VCaP (cell line): ENCODE measurements around the gene EPHB1.

ENCODE experiments used
- H3K27ac ChIP-seq: fragments of 450-650 bp; 2 replicates; pipeline ENCODE4 v1.5.1; 2017
- TF ChIP-seq, protein P1 (sequence below): fragments of 450-650 bp; conservative IDR thresholded peaks from 2 replicates; pipeline ENCODE4 v1.5.1; 2017; ENCODE audit warnings: mild to moderate bottlenecking, moderate library complexity

Gene EPHB1

DNA sequence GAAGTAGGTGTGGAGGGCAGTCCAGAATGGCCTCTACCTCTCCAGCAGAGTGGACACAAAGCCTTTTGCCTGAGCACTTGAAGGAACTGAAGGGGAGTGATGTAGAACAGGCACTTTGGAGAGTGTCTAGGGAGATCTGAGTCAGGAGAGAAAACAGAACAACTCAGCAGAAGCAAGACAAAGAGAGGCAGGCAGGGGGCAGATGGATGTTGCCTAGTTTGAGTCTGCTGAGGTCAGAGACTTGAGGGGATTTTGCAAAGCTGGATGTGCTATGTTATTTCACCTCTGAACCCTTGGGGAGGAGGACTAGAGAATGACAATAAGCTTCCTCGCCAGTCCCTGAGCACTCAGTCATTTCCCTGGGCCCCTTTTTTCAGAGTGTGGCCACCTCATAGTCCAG is 366.4 kb downstream of the EPHB1 start:
- TF ChIP-seq, protein P1, sequence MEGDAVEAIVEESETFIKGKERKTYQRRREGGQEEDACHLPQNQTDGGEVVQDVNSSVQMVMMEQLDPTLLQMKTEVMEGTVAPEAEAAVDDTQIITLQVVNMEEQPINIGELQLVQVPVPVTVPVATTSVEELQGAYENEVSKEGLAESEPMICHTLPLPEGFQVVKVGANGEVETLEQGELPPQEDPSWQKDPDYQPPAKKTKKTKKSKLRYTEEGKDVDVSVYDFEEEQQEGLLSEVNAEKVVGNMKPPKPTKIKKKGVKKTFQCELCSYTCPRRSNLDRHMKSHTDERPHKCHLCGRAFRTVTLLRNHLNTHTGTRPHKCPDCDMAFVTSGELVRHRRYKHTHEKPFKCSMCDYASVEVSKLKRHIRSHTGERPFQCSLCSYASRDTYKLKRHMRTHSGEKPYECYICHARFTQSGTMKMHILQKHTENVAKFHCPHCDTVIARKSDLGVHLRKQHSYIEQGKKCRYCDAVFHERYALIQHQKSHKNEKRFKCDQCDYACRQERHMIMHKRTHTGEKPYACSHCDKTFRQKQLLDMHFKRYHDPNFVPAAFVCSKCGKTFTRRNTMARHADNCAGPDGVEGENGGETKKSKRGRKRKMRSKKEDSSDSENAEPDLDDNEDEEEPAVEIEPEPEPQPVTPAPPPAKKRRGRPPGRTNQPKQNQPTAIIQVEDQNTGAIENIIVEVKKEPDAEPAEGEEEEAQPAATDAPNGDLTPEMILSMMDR, result no peak
- H3K27ac ChIP-seq, result no peak overlapping the region

DNA sequence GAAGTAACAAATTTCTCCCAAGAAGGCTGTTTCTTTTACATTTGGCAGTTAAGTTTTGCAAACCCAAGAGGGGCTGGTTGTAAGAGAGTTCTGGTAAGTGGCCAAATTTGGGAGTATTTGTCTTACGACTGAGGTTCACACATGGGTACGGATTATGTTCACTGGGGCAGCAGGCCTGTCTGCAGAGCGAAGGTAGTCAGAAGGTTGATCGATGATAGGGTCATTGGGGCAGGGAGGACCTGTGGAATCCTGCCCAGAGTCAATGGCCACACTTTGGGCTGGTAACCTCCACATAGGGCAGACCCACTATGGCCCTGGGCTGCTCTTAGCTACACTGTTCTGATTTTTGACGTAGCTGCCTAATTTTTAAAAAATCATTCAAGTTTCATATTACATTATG is 368.6 kb downstream of the EPHB1 start:
- no peak overlapping the region for H3K27ac ChIP-seq
- TF ChIP-seq, protein P1, result no peak

DNA sequence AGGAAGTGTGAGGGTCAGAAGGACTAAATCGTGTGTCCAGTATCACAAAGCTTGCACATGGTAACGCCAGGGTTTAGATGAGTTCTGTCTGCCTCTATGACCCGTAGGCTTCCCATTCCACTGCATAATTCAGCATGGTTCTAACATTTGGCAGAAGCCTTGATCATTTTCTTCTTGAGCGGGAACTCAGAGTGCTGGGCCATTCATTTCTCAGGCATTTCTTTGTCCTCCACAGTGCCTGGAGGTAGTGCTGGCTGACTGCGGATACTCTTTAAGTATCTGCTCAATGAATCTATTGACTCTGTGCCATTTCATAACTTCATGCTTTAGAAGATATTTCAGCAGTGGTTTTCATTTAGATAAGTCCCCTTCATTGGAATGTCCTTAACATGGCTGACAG is 370.2 kb downstream of the EPHB1 start:
- H3K27ac ChIP-seq, result no peak overlapping the region
- TF ChIP-seq, protein P1, result no peak

DNA sequence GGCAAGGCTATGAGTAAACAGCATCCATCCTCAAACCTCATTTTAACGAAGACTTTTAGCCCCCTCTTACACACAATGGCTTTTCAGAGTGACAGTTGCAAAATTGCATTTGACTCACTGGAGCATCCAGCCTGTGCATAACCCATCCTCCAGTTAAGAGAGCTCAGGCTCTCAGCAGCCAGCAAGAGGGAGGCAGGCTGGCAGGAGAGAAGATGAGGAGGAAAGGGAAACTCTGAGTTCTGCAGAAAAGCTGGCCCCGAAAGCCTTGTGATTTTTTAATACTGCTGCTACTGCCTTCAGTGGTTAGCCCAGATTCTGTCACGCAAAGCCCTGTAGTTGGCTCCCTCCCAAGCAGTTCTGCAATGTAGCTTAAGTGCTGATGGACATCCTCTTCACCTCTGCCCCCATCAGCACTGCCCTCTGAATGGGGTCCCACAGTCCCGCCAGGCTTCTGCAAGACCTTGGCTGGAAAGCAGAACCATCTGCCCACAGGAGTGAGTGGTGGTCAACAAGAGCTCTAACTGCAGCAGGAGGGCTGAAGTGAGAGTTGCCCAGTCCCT is 371.3 kb downstream of the EPHB1 start:
- TF ChIP-seq, protein P1, result no peak
- H3K27ac ChIP-seq, result no peak overlapping the region

DNA sequence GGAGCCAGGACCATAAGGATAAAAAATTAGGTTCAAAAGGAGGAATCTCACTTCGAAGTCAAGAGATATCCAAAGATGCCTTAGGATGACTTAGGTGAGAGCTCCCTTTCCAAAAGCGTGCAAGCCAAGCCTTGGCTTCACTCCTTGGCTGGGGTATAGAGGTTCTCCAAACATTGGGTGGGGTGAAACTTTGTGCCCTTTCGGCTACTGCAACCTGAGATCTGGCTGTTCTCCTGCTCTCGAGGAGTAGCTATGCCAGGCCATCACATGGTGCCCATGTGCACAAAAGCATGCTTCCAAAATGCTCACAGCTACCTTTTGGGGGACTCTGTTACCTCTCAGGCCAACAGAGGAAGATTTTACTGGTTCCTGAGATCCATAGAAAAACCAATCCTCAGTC is 373.8 kb downstream of the EPHB1 start:
- no peak overlapping the region for H3K27ac ChIP-seq
- TF ChIP-seq, protein P1, result no peak

DNA sequence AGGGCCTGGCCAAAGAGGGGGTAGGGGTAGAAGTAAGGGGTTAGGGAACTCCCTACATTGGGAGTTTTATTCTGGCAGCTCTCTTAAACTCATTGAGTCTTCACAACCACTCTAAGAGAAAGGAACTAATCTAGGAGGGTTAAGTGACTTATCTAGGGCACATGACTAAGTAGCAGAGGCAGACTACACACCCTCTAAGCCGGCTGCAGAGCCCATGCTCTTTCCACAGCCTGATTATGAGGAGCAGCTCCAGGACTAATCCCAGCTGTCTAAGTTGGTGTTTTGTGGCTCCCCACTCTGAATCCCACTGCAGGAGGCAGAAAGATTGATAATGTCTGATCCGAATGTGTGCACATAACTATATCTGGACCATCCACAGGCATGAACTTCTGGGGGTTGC is 374.6 kb downstream of the EPHB1 start:
- TF ChIP-seq, protein P1, result no peak
- no peak overlapping the region for H3K27ac ChIP-seq

DNA sequence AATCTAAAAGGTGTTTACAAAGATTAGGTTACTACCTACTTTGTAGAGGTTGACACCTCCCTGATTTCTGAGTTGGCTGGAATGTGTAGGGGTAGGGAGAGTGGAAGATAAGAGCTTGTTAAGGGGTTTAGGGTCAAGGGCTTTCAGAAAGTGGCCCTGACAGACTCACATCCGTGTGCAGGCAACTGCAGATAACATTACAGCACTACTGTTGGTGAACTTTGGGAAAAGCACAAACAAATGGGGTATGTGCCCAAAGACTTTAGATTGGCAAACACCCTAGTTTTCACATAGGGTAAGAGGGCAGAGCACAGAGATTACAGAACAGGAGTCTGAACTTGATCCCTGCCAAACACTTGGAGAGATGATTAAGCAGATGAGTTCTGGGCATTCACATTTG is 375.7 kb downstream of the EPHB1 start:
- TF ChIP-seq, protein P1, result no peak
- no peak overlapping the region for H3K27ac ChIP-seq
